IMR-90 (cell line): ENCODE measurements around the gene PTPRCAP. TPM values are rescaled to one million over a fixed set of nuclear protein-coding genes. Genes with fewer than 3 reads are reported as not detected.

ENCODE experiments used
- ATAC-seq: fragments of 200-7000 bp; cut with Tn5 transposase; 2 replicates; pipeline ENCODE4 v1.9.1; 2020; ENCODE audit warnings: low read depth, mild to moderate bottlenecking, moderate library complexity
- BruUV-seq: library from RNA; stranded (reverse); fragments of 400-500 nt; replicated peaks from 2 replicates; lab custom pipeline; 2021; lab: Mats Ljungman, UMichigan
- CTCF ChIA-PET: fragments of 300-600 bp; formaldehyde crosslinking; extraction: SDS; loops from one replicate; lab custom pipeline; 2021; ENCODE audit warnings: antibody characterized with exemption; lab: Yijun Ruan, JAX
- POLR2A ChIA-PET: fragments of 300-600 bp; sonication (Branson Sonifier 250); formaldehyde crosslinking; loops from one replicate; lab custom pipeline; 2022; ENCODE audit warnings: antibody characterized with exemption; ENCODE audit not compliant: unreplicated experiment; lab: Charles Lee
- DNase-seq: peaks from one replicate; pipeline ENCODE4 v3.0.0; 2013
- H2AFZ ChIP-seq: replicated peaks from 2 replicates; pipeline ENCODE3; 2013; ENCODE audit warnings: low read length, mild to moderate bottlenecking; ENCODE audit not compliant: poor library complexity
- H2AK5ac ChIP-seq: 2 replicates; pipeline ENCODE4 v1.6.1; 2013; ENCODE audit warnings: low read depth, low read length, inconsistent platforms
- H2AK9ac ChIP-seq: replicated peaks from 2 replicates; pipeline ENCODE3; 2013; ENCODE audit warnings: mild to moderate bottlenecking, low read depth, low read length, moderate library complexity; ENCODE audit not compliant: poor library complexity
- H2BK120ac ChIP-seq: 2 replicates; pipeline ENCODE4 v1.6.1; 2013; ENCODE audit warnings: low read depth, low read length, inconsistent platforms
- H2BK15ac ChIP-seq: 3 replicates; pipeline ENCODE4 v1.6.1; 2013; ENCODE audit warnings: low read depth, low read length, inconsistent platforms
- H2BK20ac ChIP-seq: 2 replicates; pipeline ENCODE4 v1.6.1; 2013; ENCODE audit warnings: low read depth, mild to moderate bottlenecking, inconsistent platforms, low read length, moderate library complexity
- H2BK5ac ChIP-seq: 2 replicates; pipeline ENCODE4 v1.6.1; 2013; ENCODE audit warnings: mild to moderate bottlenecking, low read depth, low read length, inconsistent platforms; ENCODE audit not compliant: poor library complexity, severe bottlenecking
- H3K14ac ChIP-seq: replicated peaks from 2 replicates; pipeline ENCODE4 v1.6.1; 2013; ENCODE audit warnings: low read depth, low read length, inconsistent platforms
- H3K18ac ChIP-seq: 2 replicates; pipeline ENCODE4 v1.6.1; 2013; ENCODE audit warnings: low read depth, low read length, control low read depth
- H3K23ac ChIP-seq: 2 replicates; pipeline ENCODE4 v1.6.1; 2013; ENCODE audit warnings: low read depth, low read length, inconsistent platforms
- H3K27ac ChIP-seq: 2 replicates; pipeline ENCODE4 v1.5.1; 2013; ENCODE audit warnings: mild to moderate bottlenecking, control low read depth, low read length; ENCODE audit not compliant: insufficient read depth
- H3K27me3 ChIP-seq: 2 replicates; pipeline ENCODE4 v1.6.1; 2013; ENCODE audit warnings: low read length; ENCODE audit not compliant: control insufficient read depth, insufficient read depth
- H3K36me3 ChIP-seq: 2 replicates; pipeline ENCODE4 v1.6.1; 2013; ENCODE audit warnings: low read length, mixed read lengths; ENCODE audit not compliant: control insufficient read depth, insufficient read depth
- H3K4ac ChIP-seq: 2 replicates; pipeline ENCODE4 v1.6.1; 2013; ENCODE audit warnings: low read depth, low read length, inconsistent platforms
- H3K4me1 ChIP-seq: 2 replicates; pipeline ENCODE4 v1.6.1; 2013; ENCODE audit warnings: low read length, mixed read lengths; ENCODE audit not compliant: control insufficient read depth, insufficient read depth
- H3K4me2 ChIP-seq: 2 replicates; pipeline ENCODE4 v1.6.1; 2013; ENCODE audit warnings: low read depth, mild to moderate bottlenecking, control low read depth, low read length, moderate library complexity
- H3K4me3 ChIP-seq: 2 replicates; pipeline ENCODE4 v1.5.1; 2013; ENCODE audit warnings: low read depth, mild to moderate bottlenecking, control low read depth, low read length, moderate library complexity; ENCODE audit not compliant: insufficient read depth
- H3K56ac ChIP-seq: 2 replicates; pipeline ENCODE4 v1.6.1; 2013; ENCODE audit warnings: low read length, inconsistent platforms; ENCODE audit not compliant: insufficient read depth; ENCODE audit errors: extremely low read depth
- H3K79me1 ChIP-seq, 2 experiments: 2 replicates each; pipeline ENCODE4 v1.6.1; 2013; ENCODE audit warnings: low read length in 2 of 2, inconsistent platforms in 1 of 2, low read depth in 1 of 2
- H3K9ac ChIP-seq: 2 replicates; pipeline ENCODE4 v1.6.1; 2013; ENCODE audit warnings: low read depth, low read length, control low read depth
- H3K9me1 ChIP-seq: 2 replicates; pipeline ENCODE4 v1.6.1; 2013; ENCODE audit warnings: low read length, inconsistent platforms; ENCODE audit not compliant: insufficient read depth
- H3K9me3 ChIP-seq: 2 replicates; pipeline ENCODE4 v1.6.1; 2013; ENCODE audit warnings: low read length; ENCODE audit not compliant: control insufficient read depth, insufficient read depth
- H4K20me1 ChIP-seq: 2 replicates; pipeline ENCODE4 v1.6.1; 2013; ENCODE audit warnings: low read length, inconsistent platforms; ENCODE audit not compliant: insufficient read depth
- H4K5ac ChIP-seq: 2 replicates; pipeline ENCODE4 v1.6.1; 2013; ENCODE audit warnings: mild to moderate bottlenecking, low read depth, low read length, control low read depth
- H4K8ac ChIP-seq, 2 experiments: 2 replicates each; pipeline ENCODE4 v1.6.1; 2013; ENCODE audit warnings: low read depth in 2 of 2, low read length in 2 of 2, control low read depth in 1 of 2, inconsistent platforms in 1 of 2
- H4K91ac ChIP-seq: 2 replicates; pipeline ENCODE4 v1.6.1; 2013; ENCODE audit warnings: low read depth, low read length, inconsistent platforms; ENCODE audit not compliant: insufficient read depth
- BHLHE40 ChIP-seq: fragments of 150-350 bp; IDR thresholded peaks from 2 replicates; pipeline ENCODE4 v1.6.1; 2016; ENCODE audit warnings: mild to moderate bottlenecking, low read depth, low read length
- CEBPB ChIP-seq: IDR thresholded peaks from 2 replicates; pipeline ENCODE4 v1.6.1; 2012; ENCODE audit warnings: low read depth, low read length, improper control_type of control experiment
- CHD1 ChIP-seq: IDR thresholded peaks from 2 replicates; pipeline ENCODE4 v1.6.1; 2012; ENCODE audit warnings: low read depth, low read length, improper control_type of control experiment
- FOS ChIP-seq: fragments of 150-350 bp; IDR thresholded peaks from 2 replicates; pipeline ENCODE4 v1.6.1; 2016; ENCODE audit warnings: low read depth, low read length
- MAZ ChIP-seq: IDR thresholded peaks from 2 replicates; pipeline ENCODE4 v1.6.1; 2012; ENCODE audit warnings: low read depth, mild to moderate bottlenecking, low read length, improper control_type of control experiment, moderate library complexity, borderline replicate concordance
- POLR2A ChIP-seq: IDR thresholded peaks from 2 replicates; pipeline ENCODE4 v1.6.1; 2012; ENCODE audit warnings: mild to moderate bottlenecking, low read depth, low read length
- RCOR1 ChIP-seq: IDR thresholded peaks from 2 replicates; pipeline ENCODE4 v1.6.1; 2012; ENCODE audit warnings: mild to moderate bottlenecking, low read length, improper control_type of control experiment; ENCODE audit not compliant: insufficient replicate concordance
- RFX5 ChIP-seq: IDR thresholded peaks from 2 replicates; pipeline ENCODE4 v1.8.0; 2012; ENCODE audit warnings: low read depth, mild to moderate bottlenecking, low read length, moderate library complexity
- USF2 ChIP-seq: fragments of 150-350 bp; IDR thresholded peaks from 2 replicates; pipeline ENCODE4 v1.6.1; 2017; ENCODE audit warnings: mild to moderate bottlenecking, antibody characterized with exemption, low read length, low read depth
- WGBS, 2 experiments: methylation state at CpG; one replicate each; pipeline versions ENCODE4 v1.1.5 to v1.1.7; 2013; ENCODE audit warnings: missing lambda C conversion rate in 2 of 2; ENCODE audit not compliant: insufficient read length in 1 of 2; ENCODE audit errors: extremely low coverage in 2 of 2; 5-methylcytosine and 5-hydroxymethylcytosine counted together
- dilution Hi-C: fragments of 300-500 bp; cut with HindIII; formaldehyde crosslinking; loops from one replicate; pipeline ENCODE4 v1.14.3; 2018; ENCODE audit warnings: low sequenced_read_pairs; ENCODE audit not compliant: unreplicated experiment
- in situ Hi-C: fragments of 300-500 bp; cut with MboI; formaldehyde crosslinking; loops from 3 replicates; pipeline ENCODE4 v1.14.3; 2019; ENCODE audit warnings: low sequenced_read_pairs, inconsistent platforms, mixed read lengths
- intact Hi-C: fragments of 100-400 bp; cut with micrococcal nuclease; formaldehyde crosslinking; loops from 2 replicates; pipeline ENCODE4 v1.10.0; 2022
- polyA plus RNA-seq, 3 experiments: library from polyadenylated mRNA; depleted of rRNA; stranded (reverse); fragments of >200 nt; gene quantifications; 2 replicates each; pipeline ENCODE4 v1.2.3, GENCODE V29; 2012; ENCODE audit warnings: low replicate concordance in 1 of 3
- total RNA-seq: library from RNA; depleted of rRNA; stranded (reverse); fragments of >200 nt; gene quantifications from 2 replicates; pipeline ENCODE4 v1.2.3, GENCODE V29; 2012
- TF ChIP-seq, protein P1 (sequence below): conservative IDR thresholded peaks from 2 replicates; pipeline ENCODE4 v1.5.1; 2012; ENCODE audit warnings: mild to moderate bottlenecking, low read depth, low read length, improper control_type of control experiment

PTPRCAP gene
- total and polyA plus RNA-seq, 2 of the 4 experiments (the other 2 are of a cell fraction), result 0.24 TPM; not detected in 1

GRCh38 chr11:67450796-67451657 lies 13.5 kb upstream of the PTPRCAP start:
- no peak for ATAC-seq
- Histone ChIP-seq H3K4me2 (no peak overlapping the region), H2BK20ac (no peak overlapping the region), H3K4me1 (no peaks in the 10 kb centered on the region), H4K5ac (no peak overlapping the region), H3K4ac (no peak overlapping the region), H3K9ac (no peak overlapping the region), H3K36me3 (no peaks in the 10 kb centered on the region), H2BK15ac (no peak overlapping the region), H3K56ac (no peak overlapping the region), H2AK5ac (no peak overlapping the region), H3K9me1 (no peaks in the 10 kb centered on the region), H4K8ac (no peak overlapping the region), H3K27me3 (peaks cover 11% of the 10 kb centered on the region; the same call in 1 of the 2 replicates), H3K79me1 (no peaks in the 10 kb centered on the region), H2BK120ac (no peak overlapping the region), H2BK5ac (no peak overlapping the region), H2AFZ (no peak overlapping the region), H4K91ac (no peak overlapping the region), H3K9me3 (no peaks in the 10 kb centered on the region), H3K18ac (no peak overlapping the region), H2AK9ac (no peak overlapping the region), H3K14ac (no peak overlapping the region), H3K27ac (no peak overlapping the region), H3K4me3 (no peak overlapping the region), H4K20me1 (no peaks in the 10 kb centered on the region), H3K23ac (no peak overlapping the region)
- no peak for DNase-seq
- TF ChIP-seq MAZ (no peak), FOS (no peak), RCOR1 (no peak), POLR2A (no peak), CHD1 (no peak), BHLHE40 (no peak), USF2 (no peak), CEBPB (no peak), RFX5 (no peak)
- TF ChIP-seq, protein P1, sequence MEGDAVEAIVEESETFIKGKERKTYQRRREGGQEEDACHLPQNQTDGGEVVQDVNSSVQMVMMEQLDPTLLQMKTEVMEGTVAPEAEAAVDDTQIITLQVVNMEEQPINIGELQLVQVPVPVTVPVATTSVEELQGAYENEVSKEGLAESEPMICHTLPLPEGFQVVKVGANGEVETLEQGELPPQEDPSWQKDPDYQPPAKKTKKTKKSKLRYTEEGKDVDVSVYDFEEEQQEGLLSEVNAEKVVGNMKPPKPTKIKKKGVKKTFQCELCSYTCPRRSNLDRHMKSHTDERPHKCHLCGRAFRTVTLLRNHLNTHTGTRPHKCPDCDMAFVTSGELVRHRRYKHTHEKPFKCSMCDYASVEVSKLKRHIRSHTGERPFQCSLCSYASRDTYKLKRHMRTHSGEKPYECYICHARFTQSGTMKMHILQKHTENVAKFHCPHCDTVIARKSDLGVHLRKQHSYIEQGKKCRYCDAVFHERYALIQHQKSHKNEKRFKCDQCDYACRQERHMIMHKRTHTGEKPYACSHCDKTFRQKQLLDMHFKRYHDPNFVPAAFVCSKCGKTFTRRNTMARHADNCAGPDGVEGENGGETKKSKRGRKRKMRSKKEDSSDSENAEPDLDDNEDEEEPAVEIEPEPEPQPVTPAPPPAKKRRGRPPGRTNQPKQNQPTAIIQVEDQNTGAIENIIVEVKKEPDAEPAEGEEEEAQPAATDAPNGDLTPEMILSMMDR, result no peak
- dilution Hi-C loops, result no loop called here
- no TSS peak for BruUV-seq
- intact Hi-C loops, result no loop called here
- ChIA-PET POLR2A (no interaction called here), CTCF (no interaction called here)
- 71% methylated on average over 8 of the region's 25 CpGs; no CpG with 5 or more reads in 1 of the 2 experiments for WGBS, 2 experiments
- in situ Hi-C loops, result no loop called here
